Measurements from ENCODE around the gene HOXB9. TPM values are rescaled to one million over a fixed set of nuclear protein-coding genes. Genes with fewer than 3 reads are reported as not detected.

The HOXB9 gene
- total RNA-seq, 1 donor from 2014 or later: 0.11 TPM

DNA sequence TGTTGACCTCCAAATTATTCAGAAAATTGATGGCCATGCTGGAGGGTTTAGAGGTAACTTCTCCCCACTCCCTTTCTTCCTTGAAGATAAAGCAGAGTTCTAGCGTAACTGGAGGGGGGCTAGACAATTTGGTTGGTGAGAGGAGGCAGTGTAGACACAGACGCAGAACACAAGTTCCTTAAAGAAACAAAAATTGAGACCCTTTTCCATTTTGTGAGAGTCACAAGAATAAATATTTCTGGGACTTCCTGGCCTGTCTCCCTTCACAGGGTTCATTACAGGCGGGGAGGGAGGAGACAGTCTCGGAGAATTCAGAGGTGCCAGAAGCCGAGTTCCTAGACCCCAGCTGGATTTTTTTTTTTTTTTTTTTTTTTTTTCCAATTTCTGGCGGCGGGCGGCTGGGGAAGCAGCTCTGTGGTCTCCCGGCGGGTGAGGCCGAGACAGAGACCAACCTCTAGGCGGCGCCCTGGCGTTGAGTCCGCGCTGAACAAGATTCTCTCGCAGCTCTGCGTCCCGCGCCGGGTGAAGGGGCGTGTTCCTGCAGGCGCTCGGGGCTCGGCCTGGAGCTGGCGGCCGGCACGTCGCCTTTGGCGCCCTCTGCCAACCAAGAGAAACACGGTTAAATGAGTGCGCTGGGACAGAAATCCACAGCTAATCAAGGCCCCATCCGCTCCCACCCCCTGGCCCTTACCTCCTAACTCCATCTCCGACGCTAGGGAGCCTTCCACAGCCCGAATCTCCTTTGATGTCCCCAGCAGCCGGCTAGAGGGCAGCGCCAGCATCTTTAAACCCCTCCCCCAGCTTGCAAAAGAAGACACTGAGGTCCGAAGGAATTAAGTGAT is 10.2 kb upstream of the HOXB9 start:
- no peak overlapping the region for H2AFZ ChIP-seq (ENCODE audit: low read depth, low read length)
- H3K36me3 ChIP-seq (ENCODE audit: insufficient read depth, low read length): no peaks in the 10 kb centered on the region
- peaks cover 96% of the 10 kb centered on the region for H3K27me3 Mint-ChIP-seq (ENCODE audit: low read depth, unreplicated experiment)
- H3K9ac ChIP-seq (ENCODE audit: low read length): no peak overlapping the region
- peaks cover 6% of the 10 kb centered on the region for H4K20me1 ChIP-seq (ENCODE audit: insufficient read depth, low read length)
- peak overlapping the region; percentile 69 for H3K27ac Mint-ChIP-seq (ENCODE audit: unreplicated experiment)
- H3K79me2 ChIP-seq (ENCODE audit: insufficient read depth, low read length): no peaks in the 10 kb centered on the region
- H3K36me3 Mint-ChIP-seq (ENCODE audit: low read depth, unreplicated experiment): peaks cover 6% of the 10 kb centered on the region
- peak overlapping the region; percentile 22 for H3K4me2 ChIP-seq (ENCODE audit: low read length)
- H3K9me3 Mint-ChIP-seq (ENCODE audit: unreplicated experiment): peaks cover 10% of the 10 kb centered on the region
- peak; percentile 81 for TF ChIP-seq EZH2 (IDR thresholded peaks at IDR 0.05; ENCODE audit: insufficient read depth, low read length)
- TF ChIP-seq, protein P1, sequence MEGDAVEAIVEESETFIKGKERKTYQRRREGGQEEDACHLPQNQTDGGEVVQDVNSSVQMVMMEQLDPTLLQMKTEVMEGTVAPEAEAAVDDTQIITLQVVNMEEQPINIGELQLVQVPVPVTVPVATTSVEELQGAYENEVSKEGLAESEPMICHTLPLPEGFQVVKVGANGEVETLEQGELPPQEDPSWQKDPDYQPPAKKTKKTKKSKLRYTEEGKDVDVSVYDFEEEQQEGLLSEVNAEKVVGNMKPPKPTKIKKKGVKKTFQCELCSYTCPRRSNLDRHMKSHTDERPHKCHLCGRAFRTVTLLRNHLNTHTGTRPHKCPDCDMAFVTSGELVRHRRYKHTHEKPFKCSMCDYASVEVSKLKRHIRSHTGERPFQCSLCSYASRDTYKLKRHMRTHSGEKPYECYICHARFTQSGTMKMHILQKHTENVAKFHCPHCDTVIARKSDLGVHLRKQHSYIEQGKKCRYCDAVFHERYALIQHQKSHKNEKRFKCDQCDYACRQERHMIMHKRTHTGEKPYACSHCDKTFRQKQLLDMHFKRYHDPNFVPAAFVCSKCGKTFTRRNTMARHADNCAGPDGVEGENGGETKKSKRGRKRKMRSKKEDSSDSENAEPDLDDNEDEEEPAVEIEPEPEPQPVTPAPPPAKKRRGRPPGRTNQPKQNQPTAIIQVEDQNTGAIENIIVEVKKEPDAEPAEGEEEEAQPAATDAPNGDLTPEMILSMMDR (IDR thresholded peaks at IDR 0.05; ENCODE audit: insufficient read depth, low read depth, low read length): peak; percentile 27
- H3K4me3 Mint-ChIP-seq (ENCODE audit: unreplicated experiment): no peak overlapping the region
- peaks cover 9% of the 10 kb centered on the region for H3K9me3 ChIP-seq (ENCODE audit: insufficient read depth, low read depth, low read length)
- H3K4me1 ChIP-seq (ENCODE audit: insufficient read depth, low read length): peaks cover 3% of the 10 kb centered on the region
- peaks cover 99% of the 10 kb centered on the region for H3K27me3 ChIP-seq (ENCODE audit: insufficient read depth, low read length)
- H3K4me3 ChIP-seq (ENCODE audit: insufficient read depth, low read depth, low read length): no peak overlapping the region
- DNase-seq (ENCODE audit: low read depth) (no peak), FAIRE-seq (no peak)
- H3K27ac ChIP-seq (ENCODE audit: low read depth, low read length): no peak overlapping the region
- peaks cover 5% of the 10 kb centered on the region for H3K4me1 Mint-ChIP-seq (ENCODE audit: low read depth, unreplicated experiment)

DNA sequence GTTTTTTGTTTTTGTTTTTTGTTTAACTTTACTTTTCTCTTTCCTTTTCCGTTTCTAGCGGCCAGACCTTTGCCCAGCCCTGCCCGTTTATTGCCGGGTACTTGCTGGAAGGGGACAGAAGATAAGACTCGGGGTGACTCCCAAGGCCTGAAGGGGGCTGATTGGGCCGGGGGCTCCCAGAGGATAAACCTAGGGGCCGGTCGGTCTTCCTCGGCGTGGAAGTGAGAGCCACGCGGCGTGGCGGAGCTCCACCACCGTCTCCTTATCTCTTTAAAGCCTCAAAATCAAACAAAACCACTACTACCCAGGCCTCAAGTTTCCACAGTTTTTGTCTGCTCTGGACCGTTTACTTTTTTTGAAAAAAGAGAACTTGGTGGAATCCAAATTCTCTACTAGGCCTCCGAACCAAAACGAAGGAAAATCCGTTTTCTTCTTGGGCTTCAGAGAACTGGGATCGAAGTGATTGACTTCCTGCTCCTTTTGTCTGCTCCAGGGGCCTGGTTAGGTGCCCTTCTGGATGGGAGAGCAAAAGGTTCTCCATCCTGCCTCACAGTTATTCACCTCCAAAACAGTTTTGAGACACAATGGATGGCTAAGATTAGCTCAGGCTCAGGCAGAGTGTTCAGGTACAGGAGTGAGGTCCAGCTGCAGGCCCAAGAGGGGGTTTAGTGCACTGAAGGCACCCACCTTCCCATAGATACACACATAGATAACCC is 8.5 kb upstream of the HOXB9 start:
- DNase-seq (ENCODE audit: low read depth): no peak
- peaks cover 99% of the 10 kb centered on the region for H3K27me3 ChIP-seq (ENCODE audit: insufficient read depth, low read length)
- Mint-ChIP-seq H3K4me1 (ENCODE audit: low read depth, unreplicated experiment) (peaks cover 5% of the 10 kb centered on the region), H3K4me3 (ENCODE audit: unreplicated experiment) (no peak overlapping the region), H3K27me3 (ENCODE audit: low read depth, unreplicated experiment) (peaks cover 96% of the 10 kb centered on the region), H3K9me3 (ENCODE audit: unreplicated experiment) (peaks cover 12% of the 10 kb centered on the region), H3K27ac (ENCODE audit: unreplicated experiment) (peak overlapping the region; percentile 26), H3K36me3 (ENCODE audit: low read depth, unreplicated experiment) (peaks cover 10% of the 10 kb centered on the region)
- no peak overlapping the region for H3K9ac ChIP-seq (ENCODE audit: low read length)
- FAIRE-seq: no peak
- no peak overlapping the region for H2AFZ ChIP-seq (ENCODE audit: low read depth, low read length)
- H3K9me3 ChIP-seq (ENCODE audit: insufficient read depth, low read depth, low read length): peaks cover 9% of the 10 kb centered on the region
- no peak overlapping the region for H3K27ac ChIP-seq (ENCODE audit: low read depth, low read length)
- peaks cover 3% of the 10 kb centered on the region for H3K4me1 ChIP-seq (ENCODE audit: insufficient read depth, low read length)
- H3K36me3 ChIP-seq (ENCODE audit: insufficient read depth, low read length): no peaks in the 10 kb centered on the region
- peaks cover 6% of the 10 kb centered on the region for H4K20me1 ChIP-seq (ENCODE audit: insufficient read depth, low read length)
- H3K4me3 ChIP-seq (ENCODE audit: insufficient read depth, low read depth, low read length): no peak overlapping the region
- no peak overlapping the region for H3K4me2 ChIP-seq (ENCODE audit: low read length)
- no peaks in the 10 kb centered on the region for H3K79me2 ChIP-seq (ENCODE audit: insufficient read depth, low read length)
- TF ChIP-seq EZH2 (IDR thresholded peaks at IDR 0.05; ENCODE audit: insufficient read depth, low read length): no peak

DNA sequence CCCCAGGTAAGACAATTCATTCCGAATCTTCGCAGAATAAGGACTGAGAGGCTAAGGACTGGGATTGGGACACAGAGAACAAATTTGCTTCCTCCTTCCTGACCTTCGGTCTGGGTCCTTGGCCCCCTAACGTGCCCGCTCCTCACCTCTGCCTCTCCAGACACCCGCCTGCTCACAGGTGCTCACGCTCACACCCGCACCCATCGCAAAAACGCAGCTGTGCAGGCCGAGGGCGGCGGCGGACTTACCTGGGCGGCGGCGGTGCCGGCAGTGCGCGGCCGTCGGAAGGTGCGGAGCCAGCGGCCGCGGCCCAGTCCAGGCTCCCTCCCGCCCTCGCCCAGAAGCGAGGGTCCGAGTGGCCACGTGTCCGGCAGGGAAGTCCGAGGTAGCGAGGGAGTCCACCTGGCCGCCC is 7.1 kb upstream of the HOXB9 start:
- Histone ChIP-seq H3K79me2 (ENCODE audit: insufficient read depth, low read length) (no peaks in the 10 kb centered on the region), H3K36me3 (ENCODE audit: insufficient read depth, low read length) (no peaks in the 10 kb centered on the region), H3K27ac (ENCODE audit: low read depth, low read length) (no peak overlapping the region), H3K4me3 (ENCODE audit: insufficient read depth, low read depth, low read length) (no peak overlapping the region), H2AFZ (ENCODE audit: low read depth, low read length) (no peak overlapping the region), H3K9me3 (ENCODE audit: insufficient read depth, low read depth, low read length) (peaks cover 9% of the 10 kb centered on the region), H3K9ac (ENCODE audit: low read length) (no peak overlapping the region), H3K4me1 (ENCODE audit: insufficient read depth, low read length) (peaks cover 3% of the 10 kb centered on the region), H3K4me2 (ENCODE audit: low read length) (no peak overlapping the region), H4K20me1 (ENCODE audit: insufficient read depth, low read length) (peaks cover 6% of the 10 kb centered on the region), H3K27me3 (ENCODE audit: insufficient read depth, low read length) (peaks cover 99% of the 10 kb centered on the region)
- peaks cover 5% of the 10 kb centered on the region for H3K4me1 Mint-ChIP-seq (ENCODE audit: low read depth, unreplicated experiment)
- TF ChIP-seq EZH2 (IDR thresholded peaks at IDR 0.05; ENCODE audit: insufficient read depth, low read length): peak; percentile 95
- TF ChIP-seq, protein P1 (IDR thresholded peaks at IDR 0.05; ENCODE audit: insufficient read depth, low read depth, low read length): no peak
- H3K27ac Mint-ChIP-seq (ENCODE audit: unreplicated experiment): no peak overlapping the region
- no peak overlapping the region for H3K4me3 Mint-ChIP-seq (ENCODE audit: unreplicated experiment)
- peaks cover 95% of the 10 kb centered on the region for H3K27me3 Mint-ChIP-seq (ENCODE audit: low read depth, unreplicated experiment)
- DNase-seq (ENCODE audit: low read depth) (no peak), FAIRE-seq (no peak)
- peaks cover 12% of the 10 kb centered on the region for H3K9me3 Mint-ChIP-seq (ENCODE audit: unreplicated experiment)
- H3K36me3 Mint-ChIP-seq (ENCODE audit: low read depth, unreplicated experiment): peaks cover 10% of the 10 kb centered on the region

All from astrocyte (in vitro differentiated cells and primary cell).